Measurements from ENCODE around the gene SPOCD1.

SPOCD1 gene

GRCh38 chr1:31789259-31790065 lies 26.4 kb downstream of the SPOCD1 start:
- in situ Hi-C loops (cut with MboI; ENCODE audit: low sequenced_read_pairs): no loop called here

- in situ Hi-C loops (cut with MboI; ENCODE audit: low sequenced_read_pairs): no loop called here
These were observed 27.0 kb downstream of the SPOCD1 start for GRCh38 chr1:31788825-31789256.

GRCh38 chr1:31788138-31788824 lies 27.5 kb downstream of the SPOCD1 start:
- in situ Hi-C loops (cut with MboI; ENCODE audit: low sequenced_read_pairs): no loop called here

DNA sequence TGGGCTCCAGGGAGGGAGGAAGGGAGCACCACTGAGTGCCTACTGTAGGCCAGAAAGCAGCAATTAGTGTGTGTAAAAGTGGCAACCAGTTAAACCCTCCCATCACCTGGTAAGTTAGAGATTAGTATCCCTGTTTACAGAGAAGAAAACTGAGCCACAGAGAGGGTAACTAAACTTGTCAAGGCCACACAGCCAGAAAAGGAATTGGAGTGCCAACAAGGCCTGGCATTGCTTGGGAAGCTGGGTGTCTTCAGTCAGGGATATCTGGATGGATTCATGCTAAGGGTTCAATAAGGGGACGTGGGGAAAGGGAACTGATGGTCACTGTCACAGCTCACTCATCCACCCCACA lies 28.1 kb downstream of the SPOCD1 start:
- in situ Hi-C loops (cut with MboI; ENCODE audit: low sequenced_read_pairs): no loop called here

- in situ Hi-C loops (cut with MboI; ENCODE audit: low sequenced_read_pairs): no loop called here
These were observed 28.6 kb downstream of the SPOCD1 start for GRCh38 chr1:31787261-31787660.

DNA sequence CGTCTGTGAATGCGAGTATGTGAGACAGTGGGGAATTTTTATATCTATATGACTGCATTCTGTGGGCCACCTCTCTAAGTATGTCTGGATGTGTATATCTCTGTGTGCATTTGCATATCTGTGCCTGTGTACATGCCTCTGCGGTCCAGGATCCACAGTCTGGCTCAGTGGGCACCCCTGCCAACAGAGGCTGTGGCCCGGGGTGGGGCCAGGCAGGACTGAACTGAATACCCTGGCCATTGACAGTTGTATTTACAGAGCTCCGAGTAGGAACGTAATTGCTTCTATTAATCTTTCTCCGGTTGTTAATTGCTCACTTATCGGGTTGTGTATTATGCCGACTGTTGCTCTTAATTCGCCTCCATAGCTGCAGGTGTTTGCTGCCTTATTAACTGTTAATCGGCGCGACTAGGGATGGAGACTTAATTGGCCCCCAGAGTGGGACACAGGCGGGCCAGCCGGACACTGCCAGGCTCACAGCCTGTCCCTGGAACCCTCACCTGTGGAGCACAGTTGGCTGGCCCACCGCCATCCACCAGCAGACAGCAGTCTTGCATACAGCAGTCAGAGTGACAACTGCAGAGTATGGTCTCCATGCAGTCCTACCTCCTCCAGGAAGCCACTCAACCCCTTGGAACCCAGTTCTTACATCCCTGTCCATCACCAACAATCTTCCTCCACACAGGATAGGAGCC lies 29.3 kb downstream of the SPOCD1 start:
- in situ Hi-C loops (cut with MboI; ENCODE audit: low sequenced_read_pairs): no loop called here

DNA sequence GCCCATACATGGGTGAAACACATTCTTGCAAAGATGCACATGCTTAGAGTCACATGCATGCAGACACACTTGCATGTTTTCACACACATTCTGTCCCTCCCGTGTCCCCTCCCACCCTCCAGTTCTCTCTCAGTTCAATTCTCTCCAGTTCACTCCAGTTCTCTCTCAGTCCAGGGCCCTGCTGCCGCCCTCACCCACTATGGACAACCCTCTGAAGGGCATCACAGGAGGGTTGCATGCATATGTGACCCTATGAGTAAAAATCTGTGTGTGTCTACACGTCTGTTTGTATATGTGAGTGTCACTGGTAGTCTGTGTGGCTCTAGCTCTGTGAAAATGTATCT lies 29.9 kb downstream of the SPOCD1 start:
- in situ Hi-C loops (cut with MboI; ENCODE audit: low sequenced_read_pairs): no loop called here

GRCh38 chr1:31785020-31785946 lies 30.5 kb downstream of the SPOCD1 start:
- in situ Hi-C loops (cut with MboI; ENCODE audit: low sequenced_read_pairs): no loop called here

- in situ Hi-C loops (cut with MboI; ENCODE audit: low sequenced_read_pairs): no loop called here
These were observed 31.3 kb downstream of the SPOCD1 start for GRCh38 chr1:31784356-31785019.

GRCh38 chr1:31783846-31784245 lies 32.0 kb downstream of the SPOCD1 start:
- in situ Hi-C loops (cut with MboI; ENCODE audit: low sequenced_read_pairs): no loop called here

GRCh38 chr1:31782421-31783410 lies 33.1 kb downstream of the SPOCD1 start:
- in situ Hi-C loops (cut with MboI; ENCODE audit: low sequenced_read_pairs): no loop called here

GRCh38 chr1:31781756-31782371 lies 34.0 kb downstream of the SPOCD1 start:
- in situ Hi-C loops (cut with MboI; ENCODE audit: low sequenced_read_pairs): no loop called here

- in situ Hi-C loops (cut with MboI; ENCODE audit: low sequenced_read_pairs): no loop called here
These were observed 34.6 kb downstream of the SPOCD1 start for GRCh38 chr1:31781138-31781755.

DNA sequence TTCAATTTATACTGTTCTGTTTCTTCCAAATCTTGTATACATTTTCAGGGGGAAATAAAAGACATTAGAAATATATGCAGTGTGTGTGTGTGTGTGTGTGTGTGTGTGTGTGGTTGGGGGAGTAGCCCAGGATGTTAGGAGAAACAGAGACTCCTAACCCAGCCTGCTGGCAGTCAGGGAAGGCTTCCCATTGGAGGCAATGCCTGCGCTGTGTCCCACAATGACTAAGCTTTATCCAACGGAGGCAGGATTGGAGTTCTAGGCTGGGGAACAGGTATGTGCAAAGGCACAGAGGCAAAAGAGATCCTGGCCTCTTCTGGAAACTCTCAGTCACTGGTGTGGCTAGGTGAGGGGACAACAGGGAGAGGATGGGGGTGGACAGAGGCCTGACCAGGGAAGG lies 35.2 kb downstream of the SPOCD1 start:
- in situ Hi-C loops (cut with MboI; ENCODE audit: low sequenced_read_pairs): no loop called here

- in situ Hi-C loops (cut with MboI; ENCODE audit: low sequenced_read_pairs): no loop called here
These were observed 36.1 kb downstream of the SPOCD1 start for GRCh38 chr1:31779687-31780086.

DNA sequence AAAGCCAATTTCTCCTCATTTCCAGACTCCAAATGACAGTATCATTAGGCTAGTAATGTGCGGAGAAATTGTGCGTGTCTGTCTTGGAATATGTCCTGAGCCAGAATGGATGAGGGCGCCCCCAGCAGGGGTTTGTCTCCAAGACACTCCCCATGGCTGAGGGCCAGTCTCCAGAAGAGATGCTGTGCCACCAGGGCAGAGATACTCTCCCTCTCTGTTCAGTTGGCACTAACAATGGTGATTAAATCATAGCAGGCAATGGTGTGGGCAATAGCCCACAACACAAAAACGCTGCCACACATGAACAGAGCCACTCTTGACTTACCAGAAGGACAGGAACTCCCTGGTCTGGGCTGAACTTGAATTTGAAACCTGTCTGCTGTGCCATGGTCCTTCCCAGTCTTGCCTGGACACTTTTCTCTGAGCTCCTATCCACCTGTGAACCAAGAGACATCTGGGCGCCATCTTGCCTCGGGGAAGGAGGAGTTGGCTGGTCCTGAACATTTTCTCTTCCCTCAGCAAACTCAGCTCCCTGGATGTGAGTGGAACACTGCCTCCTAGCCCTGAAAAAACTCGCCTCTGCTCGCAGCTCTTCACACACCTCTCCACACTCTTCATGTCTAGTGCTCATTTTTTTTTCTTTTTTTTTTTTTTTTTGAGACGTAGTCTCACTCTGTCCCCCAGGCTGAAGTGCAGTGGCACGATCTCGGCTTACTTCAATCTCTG lies 36.9 kb downstream of the SPOCD1 start:
- in situ Hi-C loops (cut with MboI; ENCODE audit: low sequenced_read_pairs): no loop called here

DNA sequence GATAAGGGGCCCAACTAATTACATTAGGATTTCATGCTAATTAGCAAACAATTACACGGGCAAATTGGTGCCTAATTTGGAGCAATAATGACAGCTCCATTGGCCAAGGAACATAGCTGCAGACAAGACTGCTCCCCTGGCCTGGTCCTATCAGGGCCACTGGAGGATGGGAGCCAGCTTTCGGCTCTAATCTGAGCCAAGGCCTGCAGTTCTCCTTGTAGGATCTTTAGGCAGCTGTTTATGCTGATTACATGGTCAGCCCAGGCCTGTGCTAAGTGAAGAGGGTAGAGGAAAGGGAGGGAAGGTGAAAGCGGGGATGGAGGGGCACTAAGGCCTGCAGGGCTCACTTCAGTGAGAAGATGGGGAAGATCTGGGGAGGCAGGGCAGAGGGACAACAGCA lies 39.3 kb downstream of the SPOCD1 start:
- in situ Hi-C loops (cut with MboI; ENCODE audit: low sequenced_read_pairs): no loop called here

- in situ Hi-C loops (cut with MboI; ENCODE audit: low sequenced_read_pairs): no loop called here
These were observed 39.8 kb downstream of the SPOCD1 start for GRCh38 chr1:31776032-31776431.
